GM18907 (cell line): Measurements from ENCODE around the gene ANKS3.

Experiments used
- ATAC-seq: cut with Tn5 transposase; IDR thresholded peaks from one replicate; pipeline ENCODE4 v1.9.1; 2021; ENCODE audit warnings: mild to moderate bottlenecking, moderate library complexity; ENCODE audit not compliant: unreplicated experiment

Gene ANKS3

GRCh38 chr16:4728676-4729075 lies 5.4 kb downstream of the ANKS3 start:
- ATAC-seq: no peak

DNA sequence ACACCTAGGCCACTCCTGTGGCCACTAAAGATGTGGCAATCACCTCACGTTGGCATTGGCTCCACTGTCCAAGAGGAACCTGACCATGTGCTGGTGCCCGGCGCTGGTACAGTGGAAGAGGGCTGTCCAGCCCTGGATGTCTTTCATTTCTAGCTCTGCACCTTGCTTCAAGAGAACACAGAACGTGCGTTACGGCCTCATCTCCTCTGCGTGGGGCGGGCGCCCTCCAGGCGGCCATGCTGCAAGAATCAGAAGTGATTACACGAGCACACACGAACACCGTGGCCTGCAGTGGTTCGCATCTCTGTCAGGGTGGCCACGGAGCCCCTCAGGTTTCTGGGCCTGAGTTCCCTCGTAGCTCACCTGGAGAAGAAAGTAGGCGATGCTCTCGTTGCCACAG lies 7.5 kb downstream of the ANKS3 start:
- no peak for ATAC-seq

GRCh38 chr16:4724661-4725270 lies 9.3 kb downstream of the ANKS3 start:
- ATAC-seq: no peak

DNA sequence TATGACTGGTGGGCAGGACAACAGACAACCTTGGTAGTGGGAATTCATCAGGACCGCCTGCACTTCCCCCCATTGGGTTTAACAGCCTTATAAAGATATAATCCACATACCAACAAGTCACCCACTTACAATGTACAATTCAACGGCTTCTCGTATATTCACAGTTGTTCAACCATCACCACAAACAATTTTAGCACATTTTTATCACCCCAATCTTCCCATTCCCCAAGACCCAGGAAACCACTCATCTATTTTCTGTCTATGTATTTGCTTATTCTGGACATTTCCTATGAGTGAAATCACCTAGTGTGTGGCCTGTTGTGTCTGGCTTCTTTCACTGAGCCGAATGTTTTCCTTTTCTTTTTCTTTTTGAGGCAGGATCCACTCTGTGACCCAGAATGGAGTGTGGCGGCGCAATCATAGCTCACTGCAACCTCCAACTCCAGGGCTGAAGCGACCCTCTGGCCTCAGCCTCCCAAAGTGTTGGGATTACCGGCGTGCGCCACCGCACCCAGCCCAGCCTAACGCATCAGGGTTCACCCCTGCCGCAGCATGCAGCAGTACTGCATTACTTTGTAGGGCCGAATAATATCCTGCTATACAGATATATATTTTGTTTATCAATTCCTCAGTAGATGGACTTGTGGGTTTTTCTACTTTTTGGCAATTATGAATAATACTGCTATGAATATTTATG lies 10.9 kb downstream of the ANKS3 start:
- ATAC-seq: no peak

GRCh38 chr16:4718466-4718865 lies 15.6 kb downstream of the ANKS3 start:
- no peak for ATAC-seq

- no peak for ATAC-seq
Observed at GRCh38 chr16:4714996-4715395, 19.1 kb downstream of the ANKS3 start.

DNA sequence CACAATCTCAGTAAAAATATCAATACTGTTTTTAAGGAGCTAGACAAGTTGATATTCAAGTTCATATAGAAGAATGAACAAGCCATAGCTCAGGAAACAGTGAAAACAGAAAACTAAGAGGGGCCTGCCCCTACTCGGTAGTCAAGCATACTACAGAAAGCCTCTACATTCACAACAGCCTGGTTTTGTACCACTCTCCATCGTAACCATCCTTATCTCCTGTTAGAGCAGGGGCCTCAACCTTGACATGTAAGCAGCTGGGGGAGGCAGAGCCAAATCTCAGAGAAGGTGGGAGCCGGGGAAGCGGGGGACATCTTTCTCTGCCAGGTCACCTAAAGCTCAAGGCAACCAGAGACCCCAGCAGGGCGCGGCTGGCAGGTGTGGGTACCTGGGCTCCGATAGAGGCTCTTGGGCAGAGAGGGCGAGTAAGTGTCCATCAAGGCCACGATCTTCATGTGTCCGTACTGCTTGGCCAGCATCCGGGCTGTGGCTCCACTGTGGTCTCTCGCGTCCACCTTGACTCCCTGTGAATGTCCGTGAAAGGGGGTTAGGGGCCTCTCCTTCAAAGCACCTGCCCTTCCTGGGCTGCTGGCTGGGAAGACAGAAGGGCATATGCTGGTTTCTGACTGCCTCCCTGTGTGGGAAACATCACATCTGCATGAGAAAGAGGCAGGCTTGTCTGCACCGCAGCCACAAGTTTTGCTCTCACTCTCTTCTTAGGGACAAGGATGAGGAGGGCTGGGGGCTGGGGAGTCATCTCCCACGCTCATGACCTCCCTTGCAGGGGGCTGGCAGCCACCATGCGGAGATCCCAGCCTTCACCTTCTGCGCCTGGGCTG lies 20.2 kb downstream of the ANKS3 start:
- ATAC-seq: no peak

DNA sequence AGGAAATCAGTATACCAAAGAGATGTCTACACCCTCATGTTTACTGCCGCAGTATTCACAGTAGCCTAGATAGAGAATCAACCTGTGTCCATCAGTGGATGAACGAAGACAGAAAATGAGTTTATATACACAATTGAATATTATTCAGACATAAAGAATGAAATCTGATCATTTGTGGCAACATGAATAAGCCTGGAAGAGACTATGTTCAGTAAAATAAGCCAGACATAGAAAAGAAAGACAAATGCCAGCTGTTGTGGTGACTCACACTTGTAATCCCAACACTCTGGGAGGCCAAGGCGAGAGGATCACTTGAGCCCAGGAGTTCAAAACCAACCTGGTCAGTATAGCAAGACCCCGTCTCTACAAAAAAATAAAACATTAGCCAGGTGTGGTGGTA lies 24.6 kb downstream of the ANKS3 start:
- no peak for ATAC-seq

GRCh38 chr16:4706871-4707270 lies 27.2 kb downstream of the ANKS3 start:
- ATAC-seq: no peak

DNA sequence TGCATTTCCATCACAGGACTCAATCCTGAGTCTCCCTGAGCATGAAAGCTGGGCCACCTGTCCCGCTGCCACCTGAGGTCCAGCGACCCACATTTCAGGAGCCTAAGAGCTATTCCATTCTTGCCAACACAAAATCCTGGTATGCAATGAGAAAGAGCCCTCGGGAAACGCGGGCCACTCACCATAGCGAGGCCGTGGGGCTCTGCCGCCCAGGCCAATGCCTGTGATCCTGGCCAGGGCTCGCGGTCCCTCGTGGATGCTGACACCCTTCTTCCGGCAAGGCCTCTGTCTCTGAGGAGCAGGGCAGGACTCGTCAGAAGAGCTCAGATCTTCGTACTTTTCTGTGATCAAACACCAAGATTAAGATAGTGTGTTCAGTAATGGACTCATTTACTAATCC lies 29.2 kb downstream of the ANKS3 start:
- ATAC-seq: no peak

GRCh38 chr16:4704491-4704890 lies 29.6 kb downstream of the ANKS3 start:
- ATAC-seq: no peak

- ATAC-seq: no peak
Observed at GRCh38 chr16:4703906-4704305, 30.2 kb downstream of the ANKS3 start.

- ATAC-seq: no peak
Observed at GRCh38 chr16:4702466-4702808, 31.6 kb downstream of the ANKS3 start.

- ATAC-seq: no peak
Observed at GRCh38 chr16:4701791-4702465, 32.1 kb downstream of the ANKS3 start.

GRCh38 chr16:4700997-4701743 lies 32.9 kb downstream of the ANKS3 start:
- ATAC-seq: no peak

DNA sequence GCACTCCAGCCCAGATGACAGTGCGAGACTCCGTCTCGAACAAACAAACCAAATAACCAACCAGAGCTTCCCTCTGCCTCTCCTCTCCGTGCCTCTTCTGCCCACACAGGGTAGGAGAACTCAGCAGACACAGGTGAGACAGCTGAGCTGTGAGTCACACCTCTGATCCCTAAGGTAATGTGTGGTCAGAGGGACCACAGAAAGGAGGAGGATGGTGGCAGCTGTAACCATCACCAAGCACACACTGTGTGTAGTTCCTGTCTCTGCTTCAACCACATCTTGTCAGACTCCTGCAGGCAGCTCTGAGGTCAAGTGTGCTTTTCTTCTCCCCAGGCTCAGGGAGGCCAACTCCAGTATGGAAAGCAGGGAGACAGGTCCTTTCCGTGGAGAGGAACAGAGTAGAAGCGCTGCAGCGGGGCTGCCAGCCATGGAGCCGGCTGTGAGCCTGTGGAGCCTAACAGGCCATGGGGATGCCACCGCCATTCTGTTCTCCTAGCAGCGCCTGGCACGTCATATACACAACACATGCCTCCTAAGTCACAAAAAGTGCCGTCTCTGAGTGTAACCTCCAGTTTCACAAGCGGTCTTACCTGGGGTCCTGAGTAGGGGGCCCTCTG lies 33.6 kb downstream of the ANKS3 start:
- ATAC-seq: no peak

GRCh38 chr16:4699046-4699556 lies 35.0 kb downstream of the ANKS3 start:
- no peak for ATAC-seq

GRCh38 chr16:4698321-4699045 lies 35.6 kb downstream of the ANKS3 start:
- no peak for ATAC-seq

DNA sequence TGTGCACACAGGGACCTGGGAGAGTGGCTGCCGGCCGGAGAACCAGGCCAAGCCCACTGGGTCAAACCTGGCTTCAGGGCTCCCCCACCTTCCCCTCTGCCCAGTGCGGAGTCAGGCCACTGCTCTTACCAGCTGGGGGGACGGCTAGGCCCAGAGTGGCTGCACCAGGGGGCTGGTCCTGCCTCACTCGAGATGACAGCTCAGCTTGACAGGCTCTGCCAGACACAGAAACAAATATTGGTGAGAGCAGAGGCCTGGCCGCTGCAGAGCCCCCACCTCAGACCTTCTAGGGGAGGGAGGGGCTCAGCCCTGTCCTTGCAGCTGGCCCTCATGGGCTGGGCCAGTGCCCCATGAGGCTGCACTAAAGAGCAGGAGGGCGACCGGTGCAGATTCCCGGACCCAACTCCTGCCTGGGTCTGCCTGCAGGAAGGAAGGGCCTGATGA lies 36.2 kb downstream of the ANKS3 start:
- ATAC-seq: no peak
